NCI-H2196 (cell line): Measurements from ENCODE around the gene GSAP.

Experiments used
- DNase-seq: peaks from one replicate; lab custom pipeline; 2025; ENCODE audit not compliant: unreplicated experiment; lab: John Stamatoyannopoulos, UW

Gene GSAP

DNA sequence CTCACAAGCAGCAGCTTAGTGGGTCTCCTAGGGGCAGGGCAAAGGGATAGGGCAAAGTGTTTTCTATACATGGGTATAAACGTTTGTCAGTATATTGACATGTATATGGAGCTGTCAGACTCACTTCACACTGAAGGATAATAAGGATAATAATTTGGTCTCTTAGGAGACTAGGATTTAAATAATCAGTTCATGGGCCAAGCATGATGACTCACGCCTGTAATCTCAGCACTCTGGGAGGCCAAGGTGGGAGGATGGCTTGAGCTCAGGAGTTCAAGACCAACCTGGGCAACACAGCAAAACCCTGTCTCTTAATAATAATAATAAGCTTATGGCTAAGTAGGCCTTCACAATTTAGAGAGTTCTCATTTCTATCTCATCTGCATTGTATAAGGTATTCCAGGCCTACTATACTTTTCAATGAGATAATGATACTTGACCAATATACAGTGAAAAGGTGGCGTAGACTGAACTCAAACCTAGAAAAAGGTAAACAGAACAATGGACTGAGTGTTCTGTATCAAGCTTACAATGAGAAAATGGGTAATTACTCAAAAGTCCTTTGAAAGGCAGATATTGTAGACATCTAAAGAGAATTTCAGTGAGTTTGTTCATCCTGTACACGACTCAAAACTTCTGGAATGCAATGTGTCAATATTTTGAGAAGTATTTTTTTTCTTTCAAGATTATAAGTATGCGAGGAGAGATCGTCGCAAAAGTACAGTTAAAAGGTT is 7.0 kb downstream of the GSAP start:
- no peak for DNase-seq

DNA sequence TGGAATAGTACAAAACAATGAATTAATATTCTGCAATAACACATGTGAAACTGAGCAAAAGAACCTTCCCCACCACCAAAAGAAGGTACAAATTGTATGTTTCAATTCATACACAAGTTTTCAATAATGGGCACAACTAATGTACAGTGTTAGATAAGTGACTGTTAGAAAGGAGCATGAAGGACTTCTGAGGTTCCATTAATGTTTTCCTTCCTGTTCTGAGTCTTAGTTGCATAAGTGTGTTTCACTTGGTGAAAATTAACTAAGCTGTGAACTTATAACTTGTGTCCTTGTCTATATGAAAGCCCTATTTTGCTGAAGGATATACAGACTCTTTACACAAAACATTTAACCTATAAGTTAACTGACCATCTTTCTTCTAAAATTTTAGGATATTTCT is 8.2 kb downstream of the GSAP start:
- no peak for DNase-seq

DNA sequence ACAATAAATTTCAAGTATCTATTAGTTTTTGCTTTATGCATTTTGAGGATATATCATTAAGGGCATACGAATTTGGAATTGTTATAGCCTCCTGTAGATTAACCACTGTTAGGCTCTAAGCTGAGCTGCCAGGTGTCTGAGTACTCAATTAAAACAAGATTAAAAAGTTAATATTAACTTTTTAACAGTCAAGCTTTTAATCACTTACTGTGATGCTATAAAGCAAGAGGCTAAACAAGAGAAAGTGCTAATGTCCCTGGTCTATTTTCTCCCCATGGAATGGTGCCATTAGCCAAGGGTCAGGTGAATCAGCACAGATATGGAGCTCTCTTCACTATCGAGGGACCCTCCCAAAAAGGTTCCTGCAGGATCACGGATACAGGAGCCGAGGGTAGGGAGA is 9.7 kb downstream of the GSAP start:
- DNase-seq, result no peak

DNA sequence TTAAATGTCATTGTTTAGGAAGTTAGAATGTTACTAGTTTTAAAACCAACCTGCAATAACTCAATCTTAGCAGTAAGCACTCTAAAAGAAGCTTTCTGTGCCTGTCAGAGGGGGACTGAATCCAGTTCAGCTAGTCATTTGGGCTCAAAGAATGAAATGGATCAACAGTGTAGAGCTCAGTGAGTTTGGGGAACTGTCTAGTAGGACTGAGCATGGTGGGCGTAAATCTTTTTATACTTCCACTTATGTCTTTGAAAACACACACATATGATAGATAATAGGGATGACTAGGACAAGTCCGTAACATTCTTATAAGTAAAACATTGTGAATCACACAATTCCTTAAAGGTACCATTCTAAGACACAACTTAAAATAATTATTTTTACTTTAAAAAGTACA is 11.5 kb downstream of the GSAP start:
- no peak for DNase-seq

DNA sequence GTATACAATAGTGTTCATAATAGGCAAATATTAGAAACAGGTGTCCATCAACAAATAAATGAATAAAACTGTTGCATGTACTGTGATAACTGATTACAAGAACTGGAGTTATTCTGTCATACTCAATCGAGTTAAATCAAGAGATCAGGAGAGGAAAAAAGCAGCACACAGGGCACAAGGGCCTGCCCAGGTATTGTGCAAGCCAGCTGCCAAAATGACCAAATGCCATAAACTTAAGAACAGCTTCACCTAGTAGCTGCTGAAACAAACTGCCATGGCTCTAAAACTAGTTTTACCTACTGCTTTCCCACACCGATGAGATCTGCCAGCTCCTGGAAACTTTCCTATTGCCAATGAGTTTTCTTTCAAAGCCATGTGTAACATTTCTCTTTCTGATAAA is 12.2 kb downstream of the GSAP start:
- no peak for DNase-seq

DNA sequence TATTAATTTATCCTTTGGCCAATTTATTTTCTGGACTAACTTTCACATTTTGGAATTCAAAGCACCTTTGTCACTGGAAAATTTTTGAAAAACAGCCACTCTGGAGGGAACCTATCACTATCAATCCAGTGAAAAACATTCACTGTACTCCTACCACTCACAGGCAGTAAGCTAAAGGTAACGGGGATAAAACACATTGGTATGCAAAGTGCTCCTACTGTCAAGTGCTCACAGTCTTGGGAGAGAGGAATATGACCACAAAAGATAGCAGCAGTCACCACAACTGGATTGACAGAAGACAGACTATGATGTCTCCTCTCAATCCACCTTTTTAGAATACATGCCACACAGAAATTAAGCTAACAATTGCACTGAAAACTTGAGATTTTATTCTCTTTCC is 13.3 kb downstream of the GSAP start:
- no peak for DNase-seq

DNA sequence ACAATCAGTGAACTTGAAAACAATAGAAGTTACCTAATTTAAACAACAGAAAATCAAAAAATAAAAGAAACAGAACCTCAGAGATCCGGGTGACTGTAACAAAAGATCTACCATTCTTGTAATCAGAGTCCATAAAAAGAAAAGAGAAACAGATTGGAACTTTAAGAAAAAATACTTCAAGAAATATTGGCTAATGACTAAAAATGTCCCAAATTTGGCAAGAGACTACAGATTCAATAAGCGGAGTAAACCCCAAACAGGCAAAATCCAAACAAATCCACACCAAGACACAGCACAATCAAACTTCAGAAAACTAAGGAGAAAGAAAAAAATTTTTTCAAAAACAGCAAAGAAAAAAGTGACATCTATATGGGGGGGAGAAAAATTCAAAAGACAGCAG is 15.1 kb downstream of the GSAP start:
- DNase-seq, result no peak

DNA sequence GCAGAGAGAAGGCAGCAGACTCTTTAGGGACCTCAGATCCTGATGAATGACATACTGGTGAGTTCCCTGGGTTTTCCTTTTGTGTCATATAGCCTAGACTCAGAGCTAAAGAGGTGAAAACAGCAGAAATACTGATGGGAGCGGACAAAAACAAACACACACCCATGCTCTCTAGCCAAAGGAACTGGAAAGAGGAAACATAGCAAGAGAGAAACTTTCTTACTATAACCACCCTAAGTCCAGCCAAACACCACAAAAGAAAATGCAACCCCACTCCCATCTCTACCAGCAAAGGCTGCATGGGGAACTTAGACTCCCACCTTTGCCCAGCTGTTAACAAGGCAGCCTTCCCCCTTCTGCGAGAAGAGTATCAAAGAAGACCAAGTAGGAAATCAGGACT is 16.3 kb downstream of the GSAP start:
- no peak for DNase-seq

DNA sequence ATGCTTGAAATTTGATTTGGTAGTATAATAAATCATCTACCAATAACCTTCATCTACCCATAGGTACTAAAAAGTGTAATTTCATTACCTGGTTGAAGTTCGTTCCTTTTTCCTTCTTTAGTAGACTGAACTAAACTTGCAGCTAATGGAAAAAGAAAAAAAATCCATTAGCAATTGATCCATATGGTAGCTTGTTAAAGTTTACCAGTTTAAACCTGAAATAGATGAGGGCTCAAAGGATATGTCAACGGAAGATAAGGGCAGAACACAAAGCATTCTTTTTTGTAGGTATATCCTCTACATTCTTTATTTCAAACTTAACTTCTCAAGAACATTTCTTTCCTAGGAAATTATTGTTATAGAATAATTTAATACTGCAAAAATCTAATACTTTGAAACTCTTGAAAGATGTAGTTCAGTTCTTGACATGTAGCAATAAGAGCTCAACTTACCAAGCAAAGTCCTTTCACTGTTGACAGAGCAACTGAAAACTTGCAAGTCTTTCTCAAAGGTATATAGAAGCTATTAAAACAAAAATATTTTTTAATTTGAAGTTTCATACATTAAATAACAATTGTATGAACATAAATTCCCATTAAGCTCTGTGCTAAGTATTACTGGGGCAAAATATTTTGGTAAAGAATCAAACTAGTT is 19.1 kb downstream of the GSAP start:
- no peak for DNase-seq

DNA sequence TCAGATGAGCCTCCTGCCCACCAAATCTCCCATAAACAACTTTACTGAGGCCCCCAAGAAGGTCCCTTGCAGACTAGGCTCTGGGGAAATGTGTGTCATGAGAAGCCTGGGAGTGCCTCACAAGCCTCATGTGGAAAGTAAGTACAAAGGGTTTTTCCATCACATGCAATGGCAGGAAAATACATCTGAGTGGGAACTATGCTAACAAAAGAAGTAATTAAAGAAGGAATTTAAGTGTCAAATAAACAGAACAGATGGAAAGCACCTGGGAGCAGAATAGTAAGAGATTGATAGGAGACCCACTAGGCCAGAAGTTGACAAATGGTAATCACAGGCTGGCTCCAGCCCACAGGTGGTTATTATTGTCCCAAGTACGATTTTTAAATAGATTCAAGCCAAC is 20.5 kb downstream of the GSAP start:
- peak; percentile 31 for DNase-seq

DNA sequence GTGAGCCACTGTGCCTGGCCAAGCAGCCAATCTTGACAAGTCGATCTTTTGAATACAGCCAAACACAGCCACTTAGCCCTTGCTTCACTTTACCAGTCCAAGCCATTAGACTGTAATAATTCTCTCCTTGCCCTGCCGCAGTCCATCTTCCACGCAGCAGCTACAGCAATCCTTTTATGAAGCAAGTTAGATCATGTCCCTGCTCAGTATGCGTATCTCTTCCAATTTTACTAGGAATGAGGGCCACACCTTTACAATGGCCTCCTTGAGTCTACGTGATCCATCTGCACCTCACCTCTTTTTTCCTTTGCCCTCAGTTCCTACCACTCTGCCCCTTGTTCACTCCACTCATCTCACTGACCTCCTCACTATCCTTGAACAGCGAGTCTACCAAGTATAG is 22.2 kb downstream of the GSAP start:
- DNase-seq, result no peak

DNA sequence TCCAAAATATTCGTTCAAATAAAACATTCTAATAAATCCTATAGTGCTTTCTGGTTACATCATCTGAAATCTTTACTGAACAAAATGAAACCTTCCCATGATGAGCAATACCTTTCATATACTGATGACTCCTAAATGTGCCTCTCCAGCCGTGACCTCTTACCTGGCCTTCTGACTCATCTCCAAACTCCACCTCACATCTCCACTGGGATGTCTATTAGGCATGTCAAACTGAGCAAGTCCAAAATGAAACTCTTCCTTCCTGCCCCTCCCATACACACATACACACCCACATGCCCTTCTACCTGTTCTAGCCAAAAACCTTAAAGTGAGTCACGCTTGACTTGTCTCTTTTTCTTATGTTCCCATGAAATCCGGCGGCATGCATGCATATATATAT is 22.9 kb downstream of the GSAP start:
- no peak for DNase-seq

DNA sequence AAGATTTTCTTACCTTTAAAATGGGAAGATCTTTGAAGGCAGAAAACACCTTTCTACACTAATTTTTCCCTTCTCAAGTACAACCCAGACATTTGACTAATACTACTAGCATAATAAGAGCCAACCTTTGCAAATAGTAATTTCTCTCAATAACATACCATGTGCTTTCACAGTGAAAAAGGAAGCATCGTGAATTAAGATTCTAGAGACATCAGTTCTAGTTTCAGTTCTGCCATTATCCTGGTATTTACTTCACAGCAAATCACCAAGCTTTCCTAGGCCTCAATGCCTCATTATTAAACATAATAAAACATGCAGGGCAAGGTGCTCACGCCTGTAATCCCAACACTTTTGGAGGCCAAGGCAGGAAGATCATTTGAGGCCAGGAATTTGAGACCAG is 24.9 kb downstream of the GSAP start:
- DNase-seq, result no peak

DNA sequence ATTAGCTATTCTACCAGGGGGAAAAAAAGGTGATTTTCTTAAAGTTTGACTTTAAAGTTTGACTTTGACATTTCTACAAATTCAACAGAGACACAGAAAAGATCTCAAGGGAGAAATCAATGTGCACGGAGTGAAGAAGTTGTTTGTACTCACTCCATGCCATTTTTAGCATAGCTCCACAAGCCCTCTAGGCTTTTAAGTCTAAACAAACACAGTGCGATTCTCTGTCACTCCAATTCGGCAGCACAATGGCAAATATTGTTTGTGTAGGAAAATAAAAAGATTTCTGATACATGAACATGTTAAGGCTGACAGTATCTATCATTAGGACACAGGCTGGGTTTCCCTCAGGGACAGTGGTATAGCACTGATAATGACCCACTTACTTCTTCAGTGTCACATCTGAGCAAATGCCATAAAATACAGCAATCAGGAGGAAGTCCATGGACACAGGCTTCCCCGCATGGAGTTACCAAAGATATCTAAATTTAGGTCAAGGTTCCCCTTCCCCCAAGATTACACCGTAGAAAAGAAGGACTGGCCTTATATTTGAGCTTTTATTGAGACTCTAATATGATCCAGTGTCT is 28.0 kb downstream of the GSAP start:
- no peak for DNase-seq

DNA sequence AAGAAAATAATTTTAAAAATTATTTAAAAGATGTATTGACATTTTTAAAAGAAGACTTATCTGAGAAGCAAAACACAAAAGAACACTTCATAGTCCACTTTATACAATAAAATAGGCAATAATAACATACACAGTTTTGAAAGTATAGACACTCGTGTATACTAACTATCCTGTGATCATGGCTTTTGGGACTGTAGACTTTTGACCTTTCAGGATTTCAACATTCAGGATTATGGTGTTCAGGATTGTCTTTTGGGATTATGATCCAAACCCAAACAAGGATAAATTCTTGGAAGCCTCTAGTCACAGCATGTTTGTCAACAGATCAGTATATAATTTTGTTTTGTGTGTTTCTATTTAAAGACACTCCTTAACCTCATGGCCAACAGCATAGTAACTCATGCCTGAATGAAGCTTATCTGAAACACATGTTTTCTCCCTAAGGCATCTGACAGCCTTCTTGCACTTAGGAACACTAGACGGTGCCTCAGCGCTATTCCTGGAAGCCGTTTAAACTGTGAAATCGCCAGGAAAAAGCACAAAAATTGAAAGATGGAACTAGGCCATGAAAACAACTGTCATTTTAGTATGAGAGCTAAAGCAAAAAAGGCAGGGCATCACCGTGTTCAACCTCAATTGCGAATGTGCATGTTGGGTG is 29.9 kb downstream of the GSAP start:
- DNase-seq, result no peak

DNA sequence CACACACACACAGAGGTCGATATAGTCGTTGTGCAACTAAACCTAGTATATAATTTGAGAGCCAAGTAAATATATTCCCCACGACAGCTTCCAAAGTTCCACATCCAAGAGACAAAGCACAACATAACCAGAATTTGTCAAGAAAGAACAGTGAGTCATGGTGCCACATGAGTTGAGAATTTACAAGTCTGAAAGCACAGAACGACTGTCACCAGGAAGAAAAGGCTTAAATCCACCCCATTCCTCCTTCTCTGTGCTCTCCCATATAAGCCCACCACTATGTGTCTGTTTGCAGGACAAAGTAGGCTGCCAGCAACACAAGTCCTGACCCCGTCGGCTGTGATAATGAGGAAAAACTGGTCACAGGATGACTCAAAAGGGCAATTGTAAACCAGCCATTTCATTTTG is 32.8 kb downstream of the GSAP start:
- no peak for DNase-seq

DNA sequence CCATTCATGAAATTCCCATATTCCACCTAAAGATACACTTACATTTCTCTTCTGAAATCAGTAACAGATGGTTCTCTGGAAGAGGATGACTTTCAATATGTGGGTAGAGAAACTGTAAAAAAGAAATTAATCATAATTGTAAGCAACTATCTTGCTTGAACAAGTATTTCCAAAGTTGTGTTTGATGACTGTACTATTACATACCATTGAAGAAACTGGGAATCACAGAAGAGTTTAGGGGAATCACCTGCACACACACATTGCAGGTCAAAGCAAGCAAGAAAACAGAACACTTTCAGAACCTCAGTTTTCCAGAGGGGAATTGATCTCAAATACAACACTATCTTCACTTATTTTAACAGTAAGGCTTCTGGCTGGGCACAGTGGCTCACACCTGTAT is 33.6 kb downstream of the GSAP start:
- DNase-seq, result no peak

DNA sequence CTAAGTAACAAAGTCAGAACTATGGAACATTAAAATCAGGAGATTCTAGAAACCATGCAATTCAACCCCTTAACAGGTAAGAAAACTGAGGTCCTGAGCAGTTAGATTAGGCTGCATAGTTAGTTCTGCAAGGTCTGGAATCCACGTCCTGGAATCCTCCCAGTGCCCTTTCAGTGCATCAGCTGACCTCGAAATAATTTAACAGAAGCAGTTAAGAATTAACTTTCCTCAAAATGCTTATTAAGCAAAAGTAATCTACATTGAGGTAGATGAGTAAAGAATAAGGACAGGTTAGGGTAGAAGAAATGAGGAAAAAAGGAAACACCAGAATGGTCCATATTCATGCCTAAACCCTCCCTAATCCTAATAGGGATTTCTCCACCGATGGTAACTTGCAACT is 37.6 kb downstream of the GSAP start:
- DNase-seq, result no peak

DNA sequence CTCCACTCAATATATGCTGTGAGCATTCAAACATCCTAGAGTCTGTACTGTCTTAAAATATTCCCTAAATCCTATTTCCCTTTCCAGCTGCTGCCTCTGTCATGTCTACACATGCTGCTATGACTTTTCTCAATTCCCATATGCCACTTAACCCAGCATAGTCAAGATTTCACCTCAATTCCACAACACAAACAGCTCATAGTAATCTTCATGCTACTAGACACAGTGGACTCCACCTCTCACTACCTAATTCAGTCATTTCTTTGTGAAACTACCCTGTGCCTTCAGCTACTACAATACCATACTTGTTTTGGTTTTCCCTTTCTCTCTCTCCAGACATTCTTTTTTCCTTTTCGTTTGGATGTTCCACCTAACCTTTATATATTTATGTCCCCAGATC is 45.5 kb downstream of the GSAP start:
- no peak for DNase-seq

DNA sequence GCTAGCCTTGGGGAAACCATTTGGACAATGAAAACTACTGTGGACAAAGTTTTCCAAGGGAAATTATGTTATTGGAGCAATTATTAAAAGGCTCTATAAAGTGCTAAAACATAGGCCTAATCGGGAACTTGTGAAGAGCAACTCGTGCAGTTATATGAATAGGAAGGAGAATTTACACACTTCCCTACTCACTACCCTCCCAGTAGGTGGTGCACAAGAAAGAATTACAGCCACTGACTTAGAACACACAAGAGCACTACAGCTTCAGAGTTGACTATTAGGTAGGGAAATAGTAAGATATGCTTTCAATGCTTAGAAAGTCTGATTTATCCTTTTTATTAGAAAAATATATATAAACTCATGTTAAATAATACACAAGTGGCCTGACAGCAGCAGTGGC is 47.2 kb downstream of the GSAP start:
- no peak for DNase-seq

DNA sequence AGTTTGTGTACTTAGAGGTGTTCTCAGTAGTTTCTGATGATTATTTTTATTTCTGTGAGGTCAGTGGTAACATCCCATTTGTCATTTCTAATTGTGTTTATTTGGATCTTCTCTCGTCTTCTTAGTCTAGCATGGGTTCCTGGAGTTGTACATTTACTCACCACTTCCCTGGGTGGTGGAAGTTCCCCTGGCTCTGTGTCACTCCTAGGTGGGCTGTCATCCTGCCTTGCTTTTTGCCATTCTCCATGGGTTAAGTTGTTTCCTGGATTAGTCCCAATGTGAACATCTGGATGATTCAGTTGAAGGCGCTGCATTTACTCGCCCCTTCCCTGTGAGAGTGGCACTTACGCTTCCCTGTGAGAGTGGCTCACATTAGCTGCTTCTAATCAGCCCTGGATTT is 48.2 kb downstream of the GSAP start:
- no peak for DNase-seq

DNA sequence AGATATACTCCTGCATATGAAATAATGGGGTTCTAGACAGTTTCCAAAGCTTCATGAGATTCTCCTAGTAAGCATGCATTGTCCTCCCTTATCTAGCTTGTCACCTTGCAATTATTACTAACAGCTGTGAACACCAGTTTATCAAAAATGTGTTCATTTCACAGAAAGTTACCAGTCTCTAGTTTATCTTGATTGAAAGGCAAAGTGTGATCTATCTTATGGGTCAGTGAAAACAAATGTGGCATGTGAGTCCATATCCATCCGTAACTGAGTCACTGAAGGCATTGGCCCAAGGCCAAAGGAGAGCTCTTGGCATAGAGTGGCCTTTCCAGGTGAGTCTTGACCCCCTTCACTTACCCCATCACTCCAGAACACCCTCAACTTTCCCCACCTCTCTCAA is 53.2 kb downstream of the GSAP start:
- DNase-seq, result no peak
